ENCODE results near the gene TRIM65.

DNA sequence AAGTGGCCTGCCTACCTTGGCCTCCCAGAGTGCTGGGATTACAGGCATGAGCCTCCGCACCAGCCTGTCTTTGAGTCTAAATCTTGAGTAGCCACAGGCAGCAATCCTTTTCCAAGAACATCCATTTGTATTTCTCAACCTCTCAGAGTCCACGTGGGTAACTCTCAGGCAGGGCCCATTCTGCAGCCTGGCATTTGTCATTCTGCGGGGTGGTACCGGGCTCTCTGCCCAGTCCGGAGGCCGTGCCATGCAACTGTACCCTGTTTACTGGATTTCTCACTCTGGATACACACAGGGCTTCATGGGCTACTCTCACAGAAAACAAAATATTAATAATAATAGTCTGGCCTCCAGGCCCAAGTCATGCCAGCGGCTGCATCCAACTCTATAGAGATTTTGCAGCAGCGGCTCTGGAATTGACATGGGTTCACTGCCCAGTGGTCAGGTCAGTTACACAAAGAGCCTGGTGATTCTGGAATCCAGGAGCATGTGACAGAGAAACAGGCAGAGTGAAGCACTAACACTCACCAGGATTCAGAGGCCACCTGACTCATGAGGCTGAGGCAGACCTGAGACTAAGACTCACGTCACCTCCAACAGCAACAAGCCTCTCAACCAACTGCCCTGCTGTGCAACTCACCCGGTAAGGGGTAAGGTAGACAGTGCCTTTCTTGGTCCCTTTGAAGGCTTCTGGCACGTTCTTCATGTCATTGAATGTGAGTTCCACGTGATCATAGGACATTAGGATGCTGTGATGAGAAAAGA lies 45.6 kb downstream of the TRIM65 start:
- TF ChIP-seq, protein P1, sequence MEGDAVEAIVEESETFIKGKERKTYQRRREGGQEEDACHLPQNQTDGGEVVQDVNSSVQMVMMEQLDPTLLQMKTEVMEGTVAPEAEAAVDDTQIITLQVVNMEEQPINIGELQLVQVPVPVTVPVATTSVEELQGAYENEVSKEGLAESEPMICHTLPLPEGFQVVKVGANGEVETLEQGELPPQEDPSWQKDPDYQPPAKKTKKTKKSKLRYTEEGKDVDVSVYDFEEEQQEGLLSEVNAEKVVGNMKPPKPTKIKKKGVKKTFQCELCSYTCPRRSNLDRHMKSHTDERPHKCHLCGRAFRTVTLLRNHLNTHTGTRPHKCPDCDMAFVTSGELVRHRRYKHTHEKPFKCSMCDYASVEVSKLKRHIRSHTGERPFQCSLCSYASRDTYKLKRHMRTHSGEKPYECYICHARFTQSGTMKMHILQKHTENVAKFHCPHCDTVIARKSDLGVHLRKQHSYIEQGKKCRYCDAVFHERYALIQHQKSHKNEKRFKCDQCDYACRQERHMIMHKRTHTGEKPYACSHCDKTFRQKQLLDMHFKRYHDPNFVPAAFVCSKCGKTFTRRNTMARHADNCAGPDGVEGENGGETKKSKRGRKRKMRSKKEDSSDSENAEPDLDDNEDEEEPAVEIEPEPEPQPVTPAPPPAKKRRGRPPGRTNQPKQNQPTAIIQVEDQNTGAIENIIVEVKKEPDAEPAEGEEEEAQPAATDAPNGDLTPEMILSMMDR (IDR thresholded peaks at IDR 0.05; ENCODE audit: low read depth, low read length, poor library complexity, severe bottlenecking), result no peak
- no peak for TF ChIP-seq EZH2phosphoT487 (IDR thresholded peaks at IDR 0.05; ENCODE audit: borderline replicate concordance, low read length)

Data from DOHH2 (cell line).